HG03280 (cell line): ENCODE measurements around the gene COL16A1.

ENCODE experiments used
- ATAC-seq: cut with Tn5 transposase; IDR thresholded peaks from one replicate; pipeline ENCODE4 v1.9.1; 2021; ENCODE audit warnings: mild to moderate bottlenecking, moderate library complexity; ENCODE audit not compliant: unreplicated experiment

The COL16A1 gene

GRCh38 chr1:31733389-31734219 is 29.8 kb upstream of the COL16A1 start:
- ATAC-seq = no peak

GRCh38 chr1:31732751-31733289 is 29.0 kb upstream of the COL16A1 start:
- no peak for ATAC-seq

GRCh38 chr1:31732343-31732742 is 28.5 kb upstream of the COL16A1 start:
- ATAC-seq = no peak

GRCh38 chr1:31731049-31731565 is 27.3 kb upstream of the COL16A1 start:
- ATAC-seq = no peak

GRCh38 chr1:31730336-31731048 is 26.7 kb upstream of the COL16A1 start:
- no peak for ATAC-seq

GRCh38 chr1:31727849-31728248 is 24.0 kb upstream of the COL16A1 start:
- no peak for ATAC-seq

- ATAC-seq = no peak
Measured at GRCh38 chr1:31727195-31727594, 23.4 kb upstream of the COL16A1 start.

GRCh38 chr1:31726715-31727114 is 22.9 kb upstream of the COL16A1 start:
- no peak for ATAC-seq

- no peak for ATAC-seq
Measured at GRCh38 chr1:31725777-31726535, 22.1 kb upstream of the COL16A1 start.

- no peak for ATAC-seq
Measured at GRCh38 chr1:31725134-31725533, 21.3 kb upstream of the COL16A1 start.

- ATAC-seq = no peak
Measured at GRCh38 chr1:31723828-31724359, 20.1 kb upstream of the COL16A1 start.

GRCh38 chr1:31718327-31718897 is 14.6 kb upstream of the COL16A1 start:
- ATAC-seq = no peak

GRCh38 chr1:31717341-31717740 is 13.5 kb upstream of the COL16A1 start:
- no peak for ATAC-seq

- no peak for ATAC-seq
Measured at GRCh38 chr1:31715873-31716220, 12.0 kb upstream of the COL16A1 start.

- ATAC-seq = no peak
Measured at GRCh38 chr1:31715087-31715872, 11.5 kb upstream of the COL16A1 start.

- ATAC-seq = no peak
Measured at GRCh38 chr1:31714442-31715086, 10.7 kb upstream of the COL16A1 start.

- ATAC-seq = no peak
Measured at GRCh38 chr1:31712630-31713029, 8.8 kb upstream of the COL16A1 start.

- ATAC-seq = no peak
Measured at GRCh38 chr1:31712068-31712467, 8.3 kb upstream of the COL16A1 start.

GRCh38 chr1:31708324-31708723 is 4.5 kb upstream of the COL16A1 start:
- ATAC-seq = no peak
